ENCODE measurements around the gene ARHGEF28. TPM values are rescaled to one million over a fixed set of nuclear protein-coding genes. Genes with fewer than 3 reads are reported as not detected.

Gene ARHGEF28
- total and polyA plus RNA-seq, 8 donors = 14.9 to 36.2 (median 24.6) TPM

DNA sequence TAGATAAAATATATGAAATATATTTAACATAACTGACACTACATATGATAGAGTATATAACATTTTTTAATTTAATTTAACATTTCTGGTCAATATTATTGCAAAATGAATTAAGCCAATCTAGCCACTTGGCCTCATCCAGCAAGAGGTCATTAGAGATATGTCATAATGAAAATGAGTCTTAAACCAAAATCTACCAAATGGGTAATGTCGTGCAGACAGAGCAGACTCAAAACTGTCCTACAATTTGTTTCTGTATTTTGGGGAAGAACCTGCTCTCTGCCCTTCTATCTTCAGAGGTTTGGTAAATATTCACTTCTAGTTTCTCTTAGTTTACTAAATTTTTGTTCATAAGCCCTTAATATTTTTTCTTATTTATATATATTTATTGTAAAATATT is 61.4 kb downstream of the ARHGEF28 start:
- no peaks in the 10 kb centered on the region for H3K36me3 ChIP-seq
- no peak for ATAC-seq
- H3K27ac ChIP-seq = no peak overlapping the region
- no peak overlapping the region for H3K4me3 ChIP-seq
- intact Hi-C loops (cut with DNase I) = no loop called here
- DNase-seq = no peak
- H3K9me3 ChIP-seq = no peaks in the 10 kb centered on the region
- TF ChIP-seq, protein P1, sequence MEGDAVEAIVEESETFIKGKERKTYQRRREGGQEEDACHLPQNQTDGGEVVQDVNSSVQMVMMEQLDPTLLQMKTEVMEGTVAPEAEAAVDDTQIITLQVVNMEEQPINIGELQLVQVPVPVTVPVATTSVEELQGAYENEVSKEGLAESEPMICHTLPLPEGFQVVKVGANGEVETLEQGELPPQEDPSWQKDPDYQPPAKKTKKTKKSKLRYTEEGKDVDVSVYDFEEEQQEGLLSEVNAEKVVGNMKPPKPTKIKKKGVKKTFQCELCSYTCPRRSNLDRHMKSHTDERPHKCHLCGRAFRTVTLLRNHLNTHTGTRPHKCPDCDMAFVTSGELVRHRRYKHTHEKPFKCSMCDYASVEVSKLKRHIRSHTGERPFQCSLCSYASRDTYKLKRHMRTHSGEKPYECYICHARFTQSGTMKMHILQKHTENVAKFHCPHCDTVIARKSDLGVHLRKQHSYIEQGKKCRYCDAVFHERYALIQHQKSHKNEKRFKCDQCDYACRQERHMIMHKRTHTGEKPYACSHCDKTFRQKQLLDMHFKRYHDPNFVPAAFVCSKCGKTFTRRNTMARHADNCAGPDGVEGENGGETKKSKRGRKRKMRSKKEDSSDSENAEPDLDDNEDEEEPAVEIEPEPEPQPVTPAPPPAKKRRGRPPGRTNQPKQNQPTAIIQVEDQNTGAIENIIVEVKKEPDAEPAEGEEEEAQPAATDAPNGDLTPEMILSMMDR (IDR thresholded peaks at IDR 0.05) = no peak
- H3K4me1 ChIP-seq = peaks cover 0 to 6% (median 0%) of the 10 kb centered on the region in 3 donors
- no peaks in the 10 kb centered on the region for H3K27me3 ChIP-seq
- no peak for FAIRE-seq
- 74 to 84% methylated on average over 1 of the region's 1 CpG for WGBS, 2 donors

DNA sequence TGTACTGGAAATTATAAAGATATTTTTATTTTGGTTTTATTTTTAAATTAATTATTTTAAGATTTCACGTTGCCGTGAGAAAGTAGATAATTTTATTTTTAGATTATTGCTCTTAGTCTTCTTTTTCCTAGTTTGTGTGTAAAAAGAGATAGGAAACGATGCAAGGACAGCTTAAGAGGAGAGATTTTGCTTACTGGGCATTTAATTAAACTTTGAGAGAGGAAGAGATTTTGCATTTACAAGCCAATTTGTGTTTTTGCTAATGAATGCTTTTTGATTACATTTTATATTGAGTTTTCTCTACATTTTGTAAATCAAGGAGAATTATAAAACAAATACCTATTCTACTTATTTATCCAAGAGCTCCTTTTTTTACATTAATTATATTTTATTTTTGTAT is 64.0 kb downstream of the ARHGEF28 start:
- no peak for FAIRE-seq
- H3K36me3 ChIP-seq = no peaks in the 10 kb centered on the region
- 43 to 47% methylated on average over 3 of the region's 3 CpGs for WGBS, 2 donors
- ATAC-seq = no peak
- TF ChIP-seq, protein P1 (IDR thresholded peaks at IDR 0.05) = no peak
- peaks cover 12 to 25% (median 17%) of the 10 kb centered on the region in 3 donors for H3K4me1 ChIP-seq
- no peaks in the 10 kb centered on the region for H3K27me3 ChIP-seq
- no peak overlapping the region for H3K4me3 ChIP-seq
- DNase-seq = no peak
- no peaks in the 10 kb centered on the region for H3K9me3 ChIP-seq
- intact Hi-C loops (cut with DNase I) = no loop called here
- H3K27ac ChIP-seq = no peak overlapping the region

DNA sequence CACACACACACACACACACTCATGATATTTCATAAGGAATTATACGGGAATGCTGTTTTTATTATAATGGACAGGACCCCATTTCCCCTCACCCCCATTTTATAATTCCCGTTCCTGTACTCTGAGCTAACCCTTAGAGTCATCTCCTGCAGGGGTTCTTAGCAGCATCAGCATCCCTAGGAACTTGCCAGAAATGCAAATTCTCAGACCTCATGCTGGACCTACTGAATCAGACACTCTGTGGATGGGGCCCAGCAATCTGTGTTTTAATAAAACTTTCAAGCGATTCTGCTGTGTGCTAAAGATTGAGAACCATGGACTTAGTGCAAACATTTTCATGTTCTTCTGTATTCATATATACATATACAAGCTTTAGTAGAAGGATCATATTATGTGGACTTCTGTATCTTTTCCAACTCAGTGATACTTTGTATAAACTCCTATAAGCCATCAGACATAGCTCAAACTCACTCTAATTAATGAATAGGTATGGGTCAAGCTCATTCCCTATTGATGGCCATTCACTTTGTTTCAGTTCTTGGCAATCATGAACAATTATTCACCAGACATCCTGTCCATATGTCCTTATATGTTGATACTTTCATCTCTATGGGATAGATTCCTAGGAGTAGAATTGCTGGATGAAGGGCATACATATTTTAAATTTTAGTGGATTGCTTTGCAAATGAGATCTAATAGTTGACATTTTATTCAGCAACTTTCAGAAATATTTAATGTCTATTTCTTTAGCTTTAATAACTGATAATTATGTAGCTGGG is 65.5 kb downstream of the ARHGEF28 start:
- no peak for DNase-seq
- FAIRE-seq = no peak
- 93 to 95% methylated on average over 3 of the region's 3 CpGs for WGBS, 2 donors
- Histone ChIP-seq H3K4me3 (no peak overlapping the region), H3K27ac (no peak overlapping the region), H3K9me3 (no peaks in the 10 kb centered on the region), H3K27me3 (no peaks in the 10 kb centered on the region), H3K36me3 (no peaks in the 10 kb centered on the region), H3K4me1 (peaks cover 12 to 26% (median 17%) of the 10 kb centered on the region in 3 donors)
- TF ChIP-seq, protein P1 (IDR thresholded peaks at IDR 0.05) = no peak
- intact Hi-C loops (cut with DNase I) = no loop called here
- ATAC-seq = no peak

DNA sequence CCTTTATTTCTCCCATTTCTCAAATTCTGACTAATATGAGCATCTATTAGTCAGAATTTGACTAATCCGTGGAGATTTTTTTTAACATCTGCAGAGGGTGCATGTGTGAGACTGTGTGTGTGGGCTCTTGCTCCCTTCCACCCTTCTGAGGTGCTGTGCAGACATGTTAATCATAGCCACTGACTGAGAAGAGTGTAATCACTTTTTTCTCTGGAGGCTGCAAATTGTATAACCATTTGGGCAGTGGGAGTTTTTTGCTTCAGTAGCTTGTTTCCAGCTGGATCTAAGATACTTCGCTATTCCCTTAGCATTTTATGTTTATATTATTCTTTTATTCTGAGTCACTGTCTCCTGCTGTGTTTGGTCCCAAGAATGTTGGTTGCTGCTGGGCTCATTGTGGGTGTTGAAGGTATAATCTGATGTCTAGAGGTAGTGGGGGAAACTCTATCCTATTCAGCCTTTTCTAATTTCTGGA is 66.2 kb downstream of the ARHGEF28 start:
- FAIRE-seq (no peak), DNase-seq (no peak), ATAC-seq (no peak)
- intact Hi-C loops (cut with DNase I) = no loop called here
- H3K27me3 ChIP-seq = no peaks in the 10 kb centered on the region
- H3K4me3 ChIP-seq = no peak overlapping the region
- WGBS, 2 donors = 68 to 82% methylated on average over 2 of the region's 2 CpGs
- peaks cover 12 to 21% (median 17%) of the 10 kb centered on the region in 3 donors for H3K4me1 ChIP-seq
- no peaks in the 10 kb centered on the region for H3K36me3 ChIP-seq
- no peaks in the 10 kb centered on the region for H3K9me3 ChIP-seq
- TF ChIP-seq, protein P1 (IDR thresholded peaks at IDR 0.05) = no peak
- H3K27ac ChIP-seq = no peak overlapping the region

DNA sequence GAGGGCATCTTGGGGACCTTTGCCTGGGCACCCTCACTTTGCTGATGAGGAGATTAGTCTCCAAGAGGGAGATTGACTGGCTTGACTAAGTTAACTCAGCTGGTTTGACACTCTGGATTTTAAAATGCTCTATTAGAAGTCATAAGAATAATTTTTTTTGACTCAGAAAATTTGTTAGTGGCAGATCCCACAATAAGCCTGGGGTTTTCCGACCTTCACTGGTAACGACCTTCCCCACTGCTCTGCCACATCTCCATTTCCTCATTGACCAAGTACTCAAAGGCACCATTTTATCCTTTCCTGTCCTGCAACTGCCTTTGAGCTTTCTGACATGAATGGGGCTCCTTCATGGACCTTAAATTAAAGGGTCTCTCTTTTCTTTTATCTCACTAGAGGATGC is 67.0 kb downstream of the ARHGEF28 start:
- Histone ChIP-seq H3K27me3 (no peaks in the 10 kb centered on the region), H3K9me3 (no peaks in the 10 kb centered on the region), H3K27ac (no peak overlapping the region), H3K4me1 (peaks cover 12 to 20% (median 17%) of the 10 kb centered on the region in 3 donors), H3K36me3 (no peaks in the 10 kb centered on the region), H3K4me3 (no peak overlapping the region)
- no peak for DNase-seq
- TF ChIP-seq, protein P1 (IDR thresholded peaks at IDR 0.05) = no peak
- no peak for ATAC-seq
- no peak for FAIRE-seq
- intact Hi-C loops (cut with DNase I) = no loop called here
- WGBS, 2 donors = 70 to 95% methylated on average over 2 of the region's 2 CpGs

Measured in pancreas (tissue), 10 donors.